Endodermal cell (in vitro differentiated cells): ENCODE data around the gene FADD. TPM values are rescaled to one million over a fixed set of nuclear protein-coding genes. Genes with fewer than 3 reads are reported as not detected.

Experiments
- DNase-seq: peaks from one replicate; pipeline ENCODE4 v3.0.0-alpha.2; 2017
- H3K27ac ChIP-seq: 2 replicates; pipeline ENCODE4 v1.5.1; 2013; ENCODE audit warnings: mild to moderate bottlenecking, low read depth, low read length, moderate library complexity
- H3K27me3 ChIP-seq: 2 replicates; pipeline ENCODE4 v1.6.1; 2013; ENCODE audit warnings: mild to moderate bottlenecking, low read length, moderate library complexity; ENCODE audit not compliant: insufficient read depth, control insufficient read depth, poor library complexity, severe bottlenecking
- H3K36me3 ChIP-seq: 2 replicates; pipeline ENCODE4 v1.7.0; 2013; ENCODE audit warnings: mild to moderate bottlenecking, low read length, moderate library complexity; ENCODE audit not compliant: control insufficient read depth, insufficient read depth
- H3K4me1 ChIP-seq: one replicate; pipeline ENCODE4 v1.7.0; 2013; ENCODE audit warnings: low read length; ENCODE audit not compliant: control insufficient read depth, insufficient read depth
- H3K4me3 ChIP-seq: 2 replicates; pipeline ENCODE4 v1.5.1; 2013; ENCODE audit warnings: mild to moderate bottlenecking, low read length, moderate library complexity
- H3K9ac ChIP-seq: 2 replicates; pipeline ENCODE4 v1.6.1; 2013; ENCODE audit warnings: mild to moderate bottlenecking, low read length, moderate library complexity; ENCODE audit not compliant: poor library complexity, severe bottlenecking; ENCODE audit errors: extremely low read depth
- H3K9me3 ChIP-seq: 2 replicates; pipeline ENCODE4 v1.6.1; 2013; ENCODE audit warnings: mild to moderate bottlenecking, low read length, moderate library complexity; ENCODE audit not compliant: control insufficient read depth
- H3K27ac Mint-ChIP-seq: 2 replicates; pipeline ENCODE4 v1.8.0; 2020; ENCODE audit warnings: mixed read lengths
- H3K27me3 Mint-ChIP-seq: 2 replicates; pipeline ENCODE4 v1.8.0; 2021; ENCODE audit warnings: mild to moderate bottlenecking, mixed read lengths; ENCODE audit not compliant: insufficient read depth
- H3K36me3 Mint-ChIP-seq: 2 replicates; pipeline ENCODE4 v1.8.0; 2020; ENCODE audit warnings: low read depth, mixed read lengths
- H3K4me1 Mint-ChIP-seq: 2 replicates; pipeline ENCODE4 v1.8.0; 2020; ENCODE audit warnings: mixed read lengths
- H3K4me3 Mint-ChIP-seq: 2 replicates; pipeline ENCODE4 v1.8.0; 2020; ENCODE audit warnings: mild to moderate bottlenecking, moderate library complexity, mixed read lengths
- H3K9me3 Mint-ChIP-seq: 2 replicates; pipeline ENCODE4 v1.8.0; 2020; ENCODE audit warnings: mild to moderate bottlenecking, mixed read lengths
- CTCF ChIP-seq: fragments of 200-600 bp; sonication (generic); conservative IDR thresholded peaks from 2 replicates; pipeline ENCODE4 v1.5.0; 2021; ENCODE audit warnings: antibody characterized with exemption, mild to moderate bottlenecking
- WGBS, 2 experiments: methylation state at CpG; one replicate each; pipeline versions ENCODE4 v1.1.5 to v1.1.7; 2013; ENCODE audit warnings: missing lambda C conversion rate in 2 of 2, mixed read lengths in 1 of 2; ENCODE audit not compliant: insufficient coverage in 1 of 2, insufficient read length in 1 of 2; 5-methylcytosine and 5-hydroxymethylcytosine counted together
- total RNA-seq, 2 donors: library from RNA; stranded (reverse); fragmentation: NEBNext Ultra II Directional in 1 of 2; extraction: Animal tissue kit (Norgen Biotek cat#: 25700) in 1 of 2; gene quantifications; 2 replicates in 1 of 2; 3 replicates in 1 of 2; pipeline ENCODE4 v1.2.1, GENCODE V29; 2021

FADD gene
- total RNA-seq, 2 donors from 2014 or later: 50.6 to 53.1 TPM

DNA sequence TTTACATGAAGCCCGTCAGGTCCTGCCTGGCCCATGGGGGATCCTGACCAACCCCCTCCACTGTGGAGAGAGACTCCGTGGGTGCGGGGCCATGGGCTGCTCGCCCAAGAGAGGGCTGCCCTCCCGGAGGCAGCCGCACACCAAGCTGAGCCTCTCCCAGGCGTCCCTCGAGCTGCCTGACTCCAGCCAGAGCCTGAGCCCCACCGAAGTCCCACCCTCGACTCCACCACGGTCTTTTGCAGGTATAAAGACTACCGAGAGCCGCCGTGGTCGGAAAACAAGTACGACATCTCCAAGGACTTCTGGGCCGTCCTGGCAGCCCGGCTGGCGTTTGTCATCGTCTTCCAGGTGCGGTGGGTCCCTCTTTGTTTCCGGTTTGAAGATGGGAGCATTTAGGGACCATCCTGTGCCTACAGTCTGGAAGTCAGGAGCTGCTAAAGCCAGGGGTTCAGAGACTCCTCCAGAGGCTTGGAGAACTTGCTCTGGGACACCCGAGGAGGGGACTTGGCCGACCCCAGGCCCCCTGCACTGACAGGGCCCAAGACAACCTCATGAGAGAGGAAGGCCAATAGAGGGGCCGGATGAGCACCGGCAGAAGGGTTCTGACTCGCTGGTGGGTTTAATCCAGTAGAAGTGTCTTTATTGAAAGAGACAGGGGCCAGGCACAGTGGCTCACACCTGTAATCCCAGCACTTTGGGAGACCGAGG, 17.6 kb upstream of the FADD start:
- H3K9me3 ChIP-seq: no peaks in the 10 kb centered on the region
- Mint-ChIP-seq H3K4me3 (no peak overlapping the region), H3K36me3 (no peaks in the 10 kb centered on the region), H3K27ac (no peak overlapping the region), H3K9me3 (no peaks in the 10 kb centered on the region), H3K4me1 (peaks cover 3% of the 10 kb centered on the region), H3K27me3 (no peaks in the 10 kb centered on the region)
- H3K27ac ChIP-seq: no peak overlapping the region
- WGBS, 2 experiments: 91 to 99% methylated on average over 17 to 28 of the region's 28 CpGs
- H3K4me1 ChIP-seq: peaks cover 3% of the 10 kb centered on the region
- no peaks in the 10 kb centered on the region for H3K36me3 ChIP-seq
- no peak for DNase-seq
- no peak overlapping the region for H3K4me3 ChIP-seq
- no peak for TF ChIP-seq CTCF
- no peak overlapping the region for H3K9ac ChIP-seq
- no peaks in the 10 kb centered on the region for H3K27me3 ChIP-seq

- H3K9ac ChIP-seq: no peak overlapping the region
- 90 to 97% methylated on average over 6 of the region's 6 CpGs for WGBS, 2 experiments
- no peaks in the 10 kb centered on the region for H3K36me3 Mint-ChIP-seq
- H3K27ac ChIP-seq: no peak overlapping the region
- H3K4me3 Mint-ChIP-seq: no peak overlapping the region
- H3K9me3 Mint-ChIP-seq: no peaks in the 10 kb centered on the region
- TF ChIP-seq CTCF: no peak
- peaks cover 4% of the 10 kb centered on the region for H3K4me1 Mint-ChIP-seq
- H3K4me1 ChIP-seq: peaks cover 3% of the 10 kb centered on the region
- no peak for DNase-seq
- no peak overlapping the region for H3K4me3 ChIP-seq
- H3K27me3 ChIP-seq: no peaks in the 10 kb centered on the region
- no peaks in the 10 kb centered on the region for H3K36me3 ChIP-seq
- H3K27me3 Mint-ChIP-seq: no peaks in the 10 kb centered on the region
- no peaks in the 10 kb centered on the region for H3K9me3 ChIP-seq
- H3K27ac Mint-ChIP-seq: no peak overlapping the region
Observed at GRCh38 chr11:70186420-70186819, 16.7 kb upstream of the FADD start.

- H3K4me3 Mint-ChIP-seq: no peak overlapping the region
Observed at GRCh38 chr11:70186936-70187335, 16.2 kb upstream of the FADD start.

More at GRCh38 chr11:70186936-70187335, 16.2 kb upstream of the FADD start:
- WGBS, 2 experiments: 90 to 96% methylated on average over 9 to 10 of the region's 10 CpGs
- no peak overlapping the region for H3K27ac ChIP-seq
- no peak for DNase-seq
- Mint-ChIP-seq H3K27ac (no peak overlapping the region), H3K4me1 (peaks cover 5% of the 10 kb centered on the region), H3K9me3 (no peaks in the 10 kb centered on the region), H3K27me3 (no peaks in the 10 kb centered on the region), H3K36me3 (no peaks in the 10 kb centered on the region)
- H3K36me3 ChIP-seq: no peaks in the 10 kb centered on the region
- no peak for TF ChIP-seq CTCF
- H3K4me3 ChIP-seq: no peak overlapping the region
- H3K27me3 ChIP-seq: no peaks in the 10 kb centered on the region
- no peaks in the 10 kb centered on the region for H3K9me3 ChIP-seq
- peaks cover 3% of the 10 kb centered on the region for H3K4me1 ChIP-seq
- no peak overlapping the region for H3K9ac ChIP-seq
